GM18505 (cell line): ENCODE measurements around the gene FTO.

Experiments used
- ATAC-seq: cut with Tn5 transposase; IDR thresholded peaks from one replicate; pipeline ENCODE4 v1.9.1; 2021; ENCODE audit not compliant: unreplicated experiment
- POLR2A ChIP-seq: IDR thresholded peaks from 4 replicates; pipeline ENCODE4 v1.6.1; 2011; ENCODE audit warnings: borderline replicate concordance; ENCODE audit not compliant: insufficient read depth, insufficient read length; ENCODE audit errors: extremely low read depth

Gene FTO

GRCh38 chr16:54165912-54166865, 462.2 kb downstream of the FTO start:
- ATAC-seq, result no peak
- TF ChIP-seq POLR2A, result no peak

DNA sequence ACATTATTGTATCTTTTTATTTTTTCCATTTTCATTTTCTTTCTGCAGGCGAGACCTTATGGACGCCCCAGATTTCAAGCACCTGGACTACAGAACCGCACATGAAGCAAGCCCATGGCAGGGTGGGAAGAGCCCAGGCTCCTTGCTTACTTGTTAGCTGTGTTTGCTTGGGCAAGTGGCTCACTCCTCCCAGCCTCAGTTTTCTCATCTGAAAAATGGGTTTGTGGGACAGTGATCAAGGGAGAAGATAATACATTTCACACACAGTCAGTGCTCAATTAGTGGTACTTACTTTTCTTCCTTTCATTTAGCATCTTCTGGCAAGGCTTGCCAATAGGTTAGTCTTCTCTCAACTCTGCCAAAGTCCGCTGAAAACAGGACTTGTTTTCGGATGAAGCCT, 465.2 kb downstream of the FTO start:
- no peak for TF ChIP-seq POLR2A
- no peak for ATAC-seq

DNA sequence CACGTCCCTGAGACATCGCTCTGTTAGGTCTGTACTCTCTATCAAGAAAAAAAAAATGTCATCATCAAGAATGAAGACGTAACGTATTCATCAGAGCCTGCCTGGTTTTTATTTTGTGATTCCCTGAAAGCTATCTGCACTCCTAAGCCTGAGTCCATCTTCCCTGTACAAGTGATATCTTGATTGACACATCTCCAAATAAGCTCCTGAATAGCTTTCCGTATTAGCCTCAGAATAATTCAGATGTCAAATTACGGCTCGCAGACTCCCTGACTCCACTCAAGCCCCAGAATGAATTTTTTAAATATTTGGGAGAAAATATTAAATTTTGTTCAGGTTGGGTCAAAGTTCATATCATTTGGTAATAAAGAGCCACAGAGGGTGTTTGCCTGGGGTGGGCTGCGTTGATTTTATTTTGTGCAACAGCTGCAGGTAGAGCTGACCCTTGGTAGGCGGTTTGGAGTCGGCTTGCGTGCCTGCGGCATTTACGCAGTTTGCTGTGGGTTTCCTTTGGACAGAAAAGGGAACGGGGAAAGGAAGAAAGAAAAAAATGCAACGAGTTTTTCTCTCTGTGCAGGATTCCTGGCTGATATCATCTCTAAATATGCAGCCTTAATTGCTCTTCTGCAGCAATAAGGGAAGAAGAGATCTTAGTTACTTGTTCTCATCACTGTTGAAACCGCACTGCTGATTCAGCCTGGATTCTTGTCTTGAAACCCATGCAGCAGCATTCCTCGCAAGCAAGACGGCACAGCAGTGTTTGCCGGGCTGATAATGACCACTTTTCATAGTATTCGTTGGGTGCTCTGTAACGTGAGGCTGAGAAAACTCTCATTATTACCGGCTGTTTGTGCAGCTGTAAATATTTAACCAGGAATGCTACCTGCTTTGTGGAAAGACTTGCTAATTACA, 467.9 kb downstream of the FTO start:
- ATAC-seq, result no peak

DNA sequence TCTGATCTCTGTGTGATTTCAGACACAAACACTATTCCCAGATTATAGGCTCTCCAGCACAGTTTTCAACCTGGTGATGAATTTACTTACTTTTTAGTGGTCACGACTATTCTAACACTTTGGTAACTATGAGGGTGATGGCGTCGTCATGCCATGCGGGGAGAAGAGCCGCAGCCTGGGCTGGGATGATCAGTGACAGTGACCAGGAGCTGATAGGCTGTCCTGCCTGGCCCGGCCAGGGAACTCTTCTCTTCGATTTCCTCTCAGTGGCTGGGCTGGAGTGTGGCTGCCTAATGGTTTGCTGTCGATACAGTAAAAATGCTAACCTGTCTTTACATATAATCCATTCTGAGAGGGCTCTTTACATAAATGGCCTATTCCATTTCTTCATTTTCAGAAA, 469.5 kb downstream of the FTO start:
- no peak for TF ChIP-seq POLR2A
- no peak for ATAC-seq

More for the DNA sequence above, 467.9 kb downstream of the FTO start:
- TF ChIP-seq POLR2A, result no peak

DNA sequence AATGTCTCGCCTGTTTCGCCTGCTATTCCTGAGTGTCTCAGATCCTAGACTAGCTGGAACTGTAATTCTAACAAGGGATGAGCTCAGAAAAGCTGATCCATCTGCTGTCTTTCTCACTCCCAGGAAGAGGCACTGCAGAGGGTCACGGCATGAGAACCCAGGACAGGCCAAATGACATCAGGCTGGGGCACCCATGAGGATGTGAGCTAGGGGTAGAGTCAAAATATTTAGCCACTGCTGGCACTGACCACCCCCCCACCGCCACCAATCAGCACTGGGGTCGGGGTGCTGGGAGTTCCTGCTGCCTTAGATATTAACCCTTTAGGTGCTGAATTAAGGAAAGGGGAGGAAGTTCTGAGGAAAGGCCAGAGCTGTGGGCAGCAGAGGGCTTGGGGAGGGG, 470.2 kb downstream of the FTO start:
- ATAC-seq, result no peak
- TF ChIP-seq POLR2A, result no peak

- no peak for TF ChIP-seq POLR2A
- no peak for ATAC-seq
These were observed 470.8 kb downstream of the FTO start for GRCh38 chr16:54174750-54175149.

- TF ChIP-seq POLR2A, result no peak
- ATAC-seq, result no peak
These were observed 471.2 kb downstream of the FTO start for GRCh38 chr16:54175169-54175551.

DNA sequence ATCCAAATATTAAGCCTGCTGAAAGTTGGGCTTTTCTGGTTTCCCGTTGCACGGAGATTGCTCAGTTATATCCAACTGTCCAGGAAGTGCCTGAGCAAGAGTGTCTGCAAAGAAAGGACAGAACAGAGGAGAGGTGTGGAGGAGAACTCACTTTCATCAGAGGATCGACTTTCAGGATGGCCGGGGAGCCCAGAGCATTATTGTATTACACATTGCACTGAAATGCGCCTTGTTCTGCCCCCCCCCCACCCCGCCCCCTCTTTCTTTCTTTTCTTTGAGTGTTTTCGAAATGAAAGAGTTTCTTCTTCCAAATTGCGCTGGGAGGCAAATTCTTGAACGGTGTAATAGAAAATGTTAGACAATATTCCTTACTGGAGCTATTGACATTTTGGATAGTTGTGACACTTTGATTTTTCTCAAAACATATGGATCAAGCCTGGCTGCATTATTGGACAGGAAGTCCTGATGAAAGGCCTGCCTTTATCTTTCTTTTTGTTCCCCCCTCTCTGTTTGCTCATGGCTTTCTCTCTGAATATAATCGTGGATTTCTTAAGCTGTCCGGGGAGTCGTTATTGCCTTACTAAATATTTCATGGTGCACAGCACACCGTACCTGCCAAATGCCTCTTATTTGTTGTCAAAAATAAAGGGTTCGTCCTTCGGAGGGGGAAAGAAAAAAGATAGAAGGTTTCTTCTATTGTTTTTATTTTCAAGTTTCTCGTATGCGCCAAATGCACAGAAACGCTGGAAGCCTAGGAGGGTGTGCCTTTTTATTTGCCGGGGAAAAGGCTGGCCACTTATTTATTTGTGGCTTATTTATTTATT, 471.8 kb downstream of the FTO start:
- ATAC-seq, result no peak

GRCh38 chr16:54176376-54176901, 472.5 kb downstream of the FTO start:
- no peak for ATAC-seq
- no peak for TF ChIP-seq POLR2A

More for the DNA sequence above, 471.8 kb downstream of the FTO start:
- TF ChIP-seq POLR2A, result no peak

DNA sequence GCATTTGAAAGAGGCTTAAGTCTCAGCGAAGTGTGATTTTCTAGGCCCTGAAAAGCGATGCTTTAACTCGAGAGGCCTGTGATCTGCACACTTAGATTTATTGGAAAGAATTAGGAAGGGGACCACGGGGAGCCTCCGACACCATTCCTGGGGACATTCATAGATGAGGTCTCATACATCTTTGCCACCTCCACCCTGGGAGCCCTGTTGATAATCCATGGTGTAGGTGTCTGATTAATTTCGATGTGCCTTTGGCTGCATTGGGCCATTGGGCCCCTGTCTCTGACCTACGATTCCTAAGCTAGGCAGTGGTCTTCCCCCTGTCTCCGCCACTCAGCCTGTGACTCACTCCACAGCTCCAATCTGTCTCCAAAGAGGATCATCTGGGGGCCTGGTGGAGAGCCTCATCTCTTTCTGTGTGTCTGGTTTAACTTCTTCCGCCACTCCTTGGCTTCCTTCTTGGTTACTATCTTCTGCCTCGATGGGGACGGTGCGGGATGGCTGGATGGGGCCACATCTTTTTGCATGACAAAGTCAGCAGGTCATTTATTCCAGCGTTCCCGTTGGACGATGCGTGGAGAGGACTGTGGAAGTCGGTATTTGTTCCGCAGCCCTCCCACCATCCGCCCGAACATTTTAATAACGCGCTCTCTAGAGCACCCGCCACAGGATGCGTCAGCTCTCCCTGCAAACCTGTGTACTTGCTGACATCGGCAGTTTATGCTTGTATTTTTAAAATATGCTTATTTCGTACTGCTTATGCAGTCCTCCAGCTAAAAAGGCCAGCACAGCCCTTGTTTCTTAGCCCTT, 473.3 kb downstream of the FTO start:
- TF ChIP-seq POLR2A, result no peak
- ATAC-seq, result no peak

- TF ChIP-seq POLR2A, result no peak
- ATAC-seq, result no peak
These were observed 474.0 kb downstream of the FTO start for GRCh38 chr16:54177862-54178477.
